Body of pancreas (tissue), 4 donors: ENCODE measurements around the gene MORN3.

Source experiments
- CTCF ChIP-seq, 7 experiments: fragments of 450-650 bp in 4 of 7; fragments of 200-600 bp in 3 of 7; sonication (generic) in 3 of 7; IDR thresholded peaks; one replicate each; pipeline ENCODE4 v1.5.1; 2016 to 2019; ENCODE audit warnings: antibody characterized with exemption in 7 of 7
- POLR2A ChIP-seq, 3 donors: fragments of 450-650 bp; IDR thresholded peaks; one replicate each; pipeline ENCODE4 v1.6.1; 2016; ENCODE audit warnings: antibody characterized with exemption in 3 of 3, mild to moderate bottlenecking in 2 of 3

DNA sequence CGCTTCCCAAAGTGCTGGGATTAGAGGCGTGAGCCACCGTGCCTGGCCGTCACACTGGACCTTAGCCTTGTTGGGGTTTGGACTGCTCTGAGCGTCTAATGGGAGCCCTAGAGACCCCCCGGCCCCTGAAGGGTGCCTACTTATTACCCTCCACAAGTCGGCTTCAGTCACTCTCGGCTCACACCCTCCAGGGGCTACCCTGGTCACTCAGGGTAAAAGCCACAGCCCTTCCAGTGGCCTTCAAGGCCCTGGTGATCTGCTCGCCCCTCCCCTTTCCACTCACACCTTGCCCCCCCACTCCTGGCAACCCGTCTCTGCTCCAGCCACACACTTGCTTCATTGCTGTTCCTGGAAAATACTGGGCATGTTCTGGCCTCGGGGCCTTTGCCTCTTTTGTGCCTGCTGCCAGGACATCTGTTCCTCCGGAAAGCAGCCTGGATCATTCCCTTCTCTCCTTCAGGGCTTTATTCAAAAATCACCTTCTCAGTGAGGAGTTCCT lies 3.6 kb upstream of the MORN3 start:
- TF ChIP-seq CTCF (IDR thresholded peaks at IDR 0.05) = no peak
- TF ChIP-seq POLR2A (IDR thresholded peaks at IDR 0.05) = peak in 2 of 3 donors; percentile 11 to 44
